ENCODE data around the gene TNS3. TPM values are rescaled to one million over a fixed set of nuclear protein-coding genes. Genes with fewer than 3 reads are reported as not detected.

The TNS3 gene
- total and polyA plus RNA-seq, 2 of the 13 experiments (the other 11 are each of a cell fraction or from before 2014, with no cell fraction given) = 52.9 to 55.7 TPM

DNA sequence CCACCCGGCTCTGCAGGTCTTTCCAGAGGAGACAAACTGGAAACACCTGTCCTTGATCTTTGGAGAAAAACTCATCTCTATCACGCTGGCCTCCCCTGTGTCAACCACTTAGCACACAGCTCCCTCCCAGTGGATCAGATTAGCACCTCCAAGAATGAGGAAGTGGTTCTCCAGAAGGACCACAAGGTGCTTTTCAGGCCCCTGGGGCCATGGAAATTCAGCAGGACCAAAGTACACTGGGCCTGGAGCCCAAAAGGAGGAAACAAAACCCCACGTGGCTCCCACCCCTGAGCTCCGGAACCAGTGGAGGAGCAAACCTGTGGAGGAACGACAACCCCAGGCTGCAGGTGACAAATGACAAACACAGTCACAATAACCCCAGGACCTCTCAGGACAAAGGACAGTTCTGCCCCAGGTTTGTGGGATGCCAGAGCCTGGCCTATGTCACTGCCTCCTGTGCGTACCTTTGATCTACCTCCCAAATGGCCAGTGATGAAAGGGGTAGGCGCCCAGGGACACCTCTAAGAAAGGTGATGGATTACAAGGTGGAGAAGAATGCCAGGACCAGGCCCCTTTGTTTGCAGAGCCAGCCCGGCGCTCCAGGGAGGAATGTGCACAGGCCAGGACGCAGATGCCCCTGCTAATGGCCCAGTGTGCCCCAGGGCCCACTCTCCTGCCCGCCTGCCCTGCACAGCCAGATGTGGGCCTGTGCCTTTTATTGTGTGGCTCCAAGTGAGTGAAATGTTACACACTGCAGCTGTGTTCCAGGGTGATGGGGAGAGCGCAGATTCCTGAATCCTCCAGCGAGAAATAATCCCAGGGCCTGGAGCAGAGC, 5.7 kb downstream of the TNS3 start (continued):
- TF ChIP-seq, protein P1, sequence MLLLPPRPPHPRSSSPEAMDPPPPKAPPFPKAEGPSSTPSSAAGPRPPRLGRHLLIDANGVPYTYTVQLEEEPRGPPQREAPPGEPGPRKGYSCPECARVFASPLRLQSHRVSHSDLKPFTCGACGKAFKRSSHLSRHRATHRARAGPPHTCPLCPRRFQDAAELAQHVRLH (CRISPR knock-in tag; IDR thresholded peaks at IDR 0.05; ENCODE audit: borderline replicate concordance, low read depth) = peak; percentile 87; the same call in 1 of the 2 replicates
- TF ChIP-seq MED8 (CRISPR knock-in tag; IDR thresholded peaks at IDR 0.05; ENCODE audit: insufficient replicate concordance) = peak; percentile 56
- no peak for TF ChIP-seq JDP2 (CRISPR knock-in tag; IDR thresholded peaks at IDR 0.05; ENCODE audit: borderline replicate concordance)
- TF ChIP-seq SMYD3 (CRISPR knock-in tag; IDR thresholded peaks at IDR 0.05) = 0 out of 2 replicates have a peak, but pooled peaks have one; percentile 67
- peak; percentile 33; the same call in 1 of the 2 replicates for TF ChIP-seq ERF (CRISPR knock-in tag; IDR thresholded peaks at IDR 0.05)
- peak; percentile 89 for TF ChIP-seq RXRA (CRISPR knock-in tag; IDR thresholded peaks at IDR 0.05)
- peak; percentile 86 for TF ChIP-seq NR2F2 (IDR thresholded peaks at IDR 0.05; ENCODE audit: borderline replicate concordance, low read depth)
- peak; percentile 82; the same call in 1 of the 2 replicates for TF ChIP-seq SIN3A (IDR thresholded peaks at IDR 0.05; ENCODE audit: borderline replicate concordance, low read depth, low read length)
- TF ChIP-seq MEIS1 (CRISPR knock-in tag; IDR thresholded peaks at IDR 0.05; ENCODE audit: borderline replicate concordance) = peak; percentile 63; the same call in 1 of the 2 replicates
- TF ChIP-seq ZNF225 (CRISPR knock-in tag; IDR thresholded peaks at IDR 0.05) = 0 out of 2 replicates have a peak, but pooled peaks have one; percentile 14
- no peak for TF ChIP-seq ATF7 (IDR thresholded peaks at IDR 0.05)
- TF ChIP-seq ATF7 (CRISPR knock-in tag; IDR thresholded peaks at IDR 0.05) = 0 out of 2 replicates have a peak, but pooled peaks have one; percentile 23
- no peak for TF ChIP-seq PCBP1 (IDR thresholded peaks at IDR 0.05; ENCODE audit: borderline replicate concordance, low read depth, low read length)
- TF ChIP-seq ZNF766 (CRISPR knock-in tag; IDR thresholded peaks at IDR 0.05; ENCODE audit: borderline replicate concordance) = 0 out of 2 replicates have a peak, but pooled peaks have one; percentile 39
- 0 out of 2 replicates have a peak, but pooled peaks have one; percentile 24 for TF ChIP-seq ZNF431 (CRISPR knock-in tag; IDR thresholded peaks at IDR 0.05; ENCODE audit: borderline replicate concordance, low read depth)
- TF ChIP-seq RFXAP (CRISPR knock-in tag; IDR thresholded peaks at IDR 0.05; ENCODE audit: borderline replicate concordance) = 0 out of 2 replicates have a peak, but pooled peaks have one; percentile 31
- no peak for TF ChIP-seq ZNF10 (CRISPR knock-in tag; IDR thresholded peaks at IDR 0.05; ENCODE audit: borderline replicate concordance, low read depth)
- no peak for TF ChIP-seq SMC3 (IDR thresholded peaks at IDR 0.05; ENCODE audit: low read length)
- TF ChIP-seq, protein P2, sequence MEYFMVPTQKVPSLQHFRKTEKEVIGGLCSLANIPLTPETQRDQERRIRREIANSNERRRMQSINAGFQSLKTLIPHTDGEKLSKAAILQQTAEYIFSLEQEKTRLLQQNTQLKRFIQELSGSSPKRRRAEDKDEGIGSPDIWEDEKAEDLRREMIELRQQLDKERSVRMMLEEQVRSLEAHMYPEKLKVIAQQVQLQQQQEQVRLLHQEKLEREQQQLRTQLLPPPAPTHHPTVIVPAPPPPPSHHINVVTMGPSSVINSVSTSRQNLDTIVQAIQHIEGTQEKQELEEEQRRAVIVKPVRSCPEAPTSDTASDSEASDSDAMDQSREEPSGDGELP (IDR thresholded peaks at IDR 0.05; ENCODE audit: borderline replicate concordance, low read depth) = peak; percentile 45; the same call in 1 of the 2 replicates
- TF ChIP-seq, protein P3, sequence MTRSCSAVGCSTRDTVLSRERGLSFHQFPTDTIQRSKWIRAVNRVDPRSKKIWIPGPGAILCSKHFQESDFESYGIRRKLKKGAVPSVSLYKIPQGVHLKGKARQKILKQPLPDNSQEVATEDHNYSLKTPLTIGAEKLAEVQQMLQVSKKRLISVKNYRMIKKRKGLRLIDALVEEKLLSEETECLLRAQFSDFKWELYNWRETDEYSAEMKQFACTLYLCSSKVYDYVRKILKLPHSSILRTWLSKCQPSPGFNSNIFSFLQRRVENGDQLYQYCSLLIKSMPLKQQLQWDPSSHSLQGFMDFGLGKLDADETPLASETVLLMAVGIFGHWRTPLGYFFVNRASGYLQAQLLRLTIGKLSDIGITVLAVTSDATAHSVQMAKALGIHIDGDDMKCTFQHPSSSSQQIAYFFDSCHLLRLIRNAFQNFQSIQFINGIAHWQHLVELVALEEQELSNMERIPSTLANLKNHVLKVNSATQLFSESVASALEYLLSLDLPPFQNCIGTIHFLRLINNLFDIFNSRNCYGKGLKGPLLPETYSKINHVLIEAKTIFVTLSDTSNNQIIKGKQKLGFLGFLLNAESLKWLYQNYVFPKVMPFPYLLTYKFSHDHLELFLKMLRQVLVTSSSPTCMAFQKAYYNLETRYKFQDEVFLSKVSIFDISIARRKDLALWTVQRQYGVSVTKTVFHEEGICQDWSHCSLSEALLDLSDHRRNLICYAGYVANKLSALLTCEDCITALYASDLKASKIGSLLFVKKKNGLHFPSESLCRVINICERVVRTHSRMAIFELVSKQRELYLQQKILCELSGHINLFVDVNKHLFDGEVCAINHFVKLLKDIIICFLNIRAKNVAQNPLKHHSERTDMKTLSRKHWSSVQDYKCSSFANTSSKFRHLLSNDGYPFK (CRISPR knock-in tag; IDR thresholded peaks at IDR 0.05; ENCODE audit: borderline replicate concordance) = peak; percentile 52; the same call in 1 of the 2 replicates
- no peak for TF ChIP-seq ZNF737 (CRISPR knock-in tag; IDR thresholded peaks at IDR 0.05; ENCODE audit: borderline replicate concordance)
- no peak for TF ChIP-seq ZNF20 (CRISPR knock-in tag; IDR thresholded peaks at IDR 0.05)
- TF ChIP-seq ZNF296 (CRISPR knock-in tag; conservative IDR thresholded peaks at IDR 0.05) = no peak
- TF ChIP-seq ZNF558 (CRISPR knock-in tag; IDR thresholded peaks at IDR 0.05; ENCODE audit: borderline replicate concordance) = 0 out of 2 replicates have a peak, but pooled peaks have one; percentile 40
- TF ChIP-seq ZNF629 (CRISPR knock-in tag; conservative IDR thresholded peaks at IDR 0.05) = peak; percentile 47
- TF ChIP-seq ZNF350 (CRISPR knock-in tag; IDR thresholded peaks at IDR 0.05; ENCODE audit: borderline replicate concordance, low read depth) = peak; percentile 83

All from HepG2 (cell line).